H1 (cell line): Measurements from ENCODE around the gene RRAS. TPM values are rescaled to one million over a fixed set of nuclear protein-coding genes. Genes with fewer than 3 reads are reported as not detected.

Experiments used
- CTCF ChIA-PET: fragments of 300-600 bp; sonication (Branson Sonifier 250); formaldehyde crosslinking; loops from one replicate; lab custom pipeline; 2021; ENCODE audit not compliant: partially characterized antibody; lab: Charles Lee
- POLR2A ChIA-PET: fragments of 300-600 bp; sonication (Branson Sonifier 250); formaldehyde crosslinking; loops from one replicate; lab custom pipeline; 2021; ENCODE audit warnings: inconsistent platforms; ENCODE audit not compliant: partially characterized antibody; lab: Charles Lee
- DNase-seq, 2 experiments: peaks; one replicate each; pipeline versions ENCODE4 v3.0.0 to v3.0.0-alpha.2; 2010 to 2022; ENCODE audit warnings: low spot score in 2 of 2, low read depth in 1 of 2, mixed read lengths in 1 of 2
- FAIRE-seq: peaks from 2 replicates; lab custom pipeline; 2011; peaks lifted over from hg19 to GRCh38; lab: Jason Lieb, UNC
- H2AFZ ChIP-seq: 2 replicates; pipeline ENCODE4 v1.8.1; 2012; ENCODE audit warnings: low read length, inconsistent platforms
- H2AK5ac ChIP-seq: 2 replicates; pipeline ENCODE4 v1.6.1; 2013; ENCODE audit warnings: low read depth, low read length
- H2BK120ac ChIP-seq: replicated peaks from 2 replicates; pipeline ENCODE3; 2013; ENCODE audit warnings: low read depth, low read length, inconsistent platforms
- H2BK12ac ChIP-seq: 2 replicates; pipeline ENCODE4 v1.6.1; 2013; ENCODE audit warnings: low read depth, low read length
- H2BK15ac ChIP-seq: 2 replicates; pipeline ENCODE4 v1.6.1; 2013; ENCODE audit warnings: low read length
- H2BK20ac ChIP-seq: 2 replicates; pipeline ENCODE4 v1.6.1; 2013; ENCODE audit warnings: low read length
- H2BK5ac ChIP-seq: 2 replicates; pipeline ENCODE4 v1.6.1; 2013; ENCODE audit warnings: low read depth, low read length
- H3K14ac ChIP-seq: 2 replicates; pipeline ENCODE4 v1.6.1; 2013; ENCODE audit warnings: inconsistent platforms; ENCODE audit not compliant: insufficient read length
- H3K18ac ChIP-seq: 2 replicates; pipeline ENCODE4 v1.6.1; 2013; ENCODE audit warnings: low read length; ENCODE audit errors: extremely low read depth
- H3K23ac ChIP-seq: 2 replicates; pipeline ENCODE4 v1.6.1; 2013; ENCODE audit warnings: inconsistent platforms; ENCODE audit not compliant: insufficient read length
- H3K23me2 ChIP-seq: 2 replicates; pipeline ENCODE4 v1.6.1; 2013; ENCODE audit warnings: low read depth, low read length
- H3K27ac ChIP-seq: 2 replicates; pipeline ENCODE4 v1.6.1; 2011; ENCODE audit warnings: low read depth, low read length, inconsistent platforms
- H3K27me3 ChIP-seq, 4 experiments: replicated peaks in 1 of 4; 1 replicate in 1 of 4; 2 replicates in 3 of 4; pipeline versions ENCODE4 v1.6.1 to v1.8.1; 2011 to 2013; ENCODE audit warnings: low read length in 3 of 4, mild to moderate bottlenecking in 3 of 4, inconsistent platforms in 2 of 4, mixed read lengths in 2 of 4, moderate library complexity in 1 of 4; ENCODE audit not compliant: control insufficient read depth in 3 of 4, insufficient read depth in 3 of 4; ENCODE audit errors: extremely low read depth in 1 of 4
- H3K36me3 ChIP-seq, 4 experiments: 2 replicates each; pipeline versions ENCODE4 v1.6.1 to v1.8.1; 2011 to 2013; ENCODE audit warnings: mild to moderate bottlenecking in 4 of 4, low read length in 3 of 4, moderate library complexity in 2 of 4, control low read depth in 1 of 4, inconsistent platforms in 1 of 4; ENCODE audit not compliant: insufficient read depth in 4 of 4, control insufficient read depth in 2 of 4
- H3K4ac ChIP-seq: replicated peaks from 2 replicates; pipeline ENCODE3; 2013; ENCODE audit warnings: low read length, low read depth, mixed read lengths, inconsistent platforms; ENCODE audit not compliant: insufficient read length
- H3K4me1 ChIP-seq, 4 experiments: replicated peaks in 1 of 4; 1 replicate in 1 of 4; 2 replicates in 3 of 4; pipeline versions ENCODE4 v1.6.1 to v1.8.1; 2011 to 2013; ENCODE audit warnings: low read length in 3 of 4, inconsistent platforms in 2 of 4, mixed read lengths in 1 of 4; ENCODE audit not compliant: insufficient read depth in 4 of 4, control insufficient read depth in 3 of 4
- H3K4me2 ChIP-seq, 2 experiments: 2 replicates each; pipeline versions ENCODE4 v1.6.1 to v1.8.1; 2011 to 2013; ENCODE audit warnings: low read depth in 2 of 2, low read length in 2 of 2, control low read depth in 1 of 2, inconsistent platforms in 1 of 2, mild to moderate bottlenecking in 1 of 2; ENCODE audit not compliant: insufficient read depth in 1 of 2
- H3K4me3 ChIP-seq, 4 experiments: fragments of 200-600, 300-600 bp in 1 of 4; sonication (generic), shearing (Covaris generic), sonication (Bioruptor Twin) in 1 of 4; 2 replicates each; pipeline versions ENCODE4 v1.5.1 to v1.8.1; 2011 to 2016; ENCODE audit warnings: low read length in 4 of 4, low read depth in 3 of 4, control low read depth in 2 of 4, inconsistent platforms in 2 of 4, mild to moderate bottlenecking in 2 of 4, mixed read lengths in 1 of 4, moderate library complexity in 1 of 4; ENCODE audit not compliant: insufficient read depth in 2 of 4; ENCODE audit errors: extremely low read depth in 1 of 4
- H3K56ac ChIP-seq: replicated peaks from 2 replicates; pipeline ENCODE3; 2013; ENCODE audit warnings: low read depth, mild to moderate bottlenecking, mixed read lengths, low read length, inconsistent platforms; ENCODE audit not compliant: insufficient read length
- H3K79me1 ChIP-seq: 2 replicates; pipeline ENCODE4 v1.6.1; 2013; ENCODE audit warnings: low read depth, low read length, control low read depth
- H3K79me2 ChIP-seq, 2 experiments: 2 replicates each; pipeline versions ENCODE4 v1.6.1 to v1.8.1; 2012 to 2013; ENCODE audit warnings: low read length in 2 of 2, mild to moderate bottlenecking in 2 of 2, inconsistent platforms in 1 of 2; ENCODE audit not compliant: insufficient read depth in 2 of 2, control insufficient read depth in 1 of 2
- H3K9ac ChIP-seq, 4 experiments: replicated peaks in 1 of 4; 1 replicate in 1 of 4; 2 replicates in 3 of 4; pipeline versions ENCODE4 v1.6.1 to v1.8.1; 2011 to 2013; ENCODE audit warnings: low read depth in 3 of 4, low read length in 3 of 4, control low read depth in 2 of 4, mild to moderate bottlenecking in 2 of 4, moderate library complexity in 2 of 4, inconsistent platforms in 1 of 4; ENCODE audit errors: extremely low read depth in 1 of 4
- H3K9me3 ChIP-seq, 2 experiments: 2 replicates each; pipeline versions ENCODE4 v1.6.1 to v1.8.1; 2012 to 2013; ENCODE audit warnings: mild to moderate bottlenecking in 2 of 2, moderate library complexity in 2 of 2, control low read depth in 1 of 2, inconsistent platforms in 1 of 2, low read depth in 1 of 2, low read length in 1 of 2, mixed read lengths in 1 of 2; ENCODE audit not compliant: insufficient read depth in 2 of 2
- H4K20me1 ChIP-seq, 2 experiments: replicated peaks in 1 of 2; 2 replicates each; pipeline versions ENCODE3 to v1.8.1; 2011 to 2013; ENCODE audit warnings: inconsistent platforms in 2 of 2, low read length in 2 of 2, mild to moderate bottlenecking in 1 of 2; ENCODE audit not compliant: insufficient read depth in 2 of 2, control insufficient read depth in 1 of 2
- H4K5ac ChIP-seq: 2 replicates; pipeline ENCODE4 v1.6.1; 2013; ENCODE audit warnings: low read length, low read depth, mixed read lengths, inconsistent platforms; ENCODE audit not compliant: insufficient read length
- H4K8ac ChIP-seq: 2 replicates; pipeline ENCODE4 v1.8.0; 2013; ENCODE audit warnings: mild to moderate bottlenecking, moderate library complexity, low read length, inconsistent platforms; ENCODE audit not compliant: insufficient read depth; ENCODE audit errors: extremely low read depth
- H4K91ac ChIP-seq: replicated peaks from 2 replicates; pipeline ENCODE3; 2013; ENCODE audit warnings: low read length, mixed read lengths, inconsistent platforms; ENCODE audit not compliant: insufficient read length
- CTCF ChIP-seq, 3 experiments: IDR thresholded peaks; 1 replicate in 2 of 3; 2 replicates in 1 of 3; pipeline versions ENCODE4 v1.5.1 to v1.6.1; 2011; ENCODE audit warnings: low read length in 3 of 3, mild to moderate bottlenecking in 3 of 3, inconsistent platforms in 2 of 3, low read depth in 1 of 3, moderate library complexity in 1 of 3; ENCODE audit not compliant: insufficient read depth in 1 of 3; ENCODE audit errors: control extremely low read depth in 1 of 3
- EP300 ChIP-seq, 2 experiments: IDR thresholded peaks; 1 replicate in 1 of 2; 2 replicates in 1 of 2; pipeline ENCODE4 v1.6.1; 2011 to 2012; ENCODE audit warnings: low read depth in 2 of 2, low read length in 2 of 2, mild to moderate bottlenecking in 2 of 2, borderline replicate concordance in 1 of 2, inconsistent platforms in 1 of 2, moderate library complexity in 1 of 2
- SAP30 ChIP-seq: fragments of 300-600 bp; sonication (generic); IDR thresholded peaks from 2 replicates; pipeline ENCODE4 v1.7.1; 2012; ENCODE audit warnings: low read length, moderate library complexity, mild to moderate bottlenecking, inconsistent platforms; ENCODE audit not compliant: insufficient read depth, insufficient replicate concordance
- SIX5 ChIP-seq: IDR thresholded peaks from 2 replicates; pipeline ENCODE4 v1.6.1; 2011; ENCODE audit warnings: mild to moderate bottlenecking, low read depth, low read length
- SP4 ChIP-seq: IDR thresholded peaks from 2 replicates; pipeline ENCODE4 v1.6.1; 2012; ENCODE audit warnings: low read length, inconsistent platforms
- SRF ChIP-seq: IDR thresholded peaks from 2 replicates; pipeline ENCODE4 v1.6.1; 2011; ENCODE audit warnings: mild to moderate bottlenecking, low read depth, low read length, moderate library complexity
- TAF1 ChIP-seq: IDR thresholded peaks from 2 replicates; pipeline ENCODE4 v1.6.1; 2011; ENCODE audit warnings: mild to moderate bottlenecking, low read depth, low read length
- TBP ChIP-seq: IDR thresholded peaks from 2 replicates; pipeline ENCODE4 v1.6.1; 2011; ENCODE audit warnings: low read depth, low read length, improper control_type of control experiment
- WGBS, 2 experiments: shearing (Covaris generic) in 1 of 2; methylation state at CpG; one replicate each; pipeline versions ENCODE4 v1.1.6 to v1.1.7; 2013 to 2015; ENCODE audit warnings: low lambda C conversion rate in 2 of 2, mixed read lengths in 2 of 2, inconsistent platforms in 1 of 2, low coverage in 1 of 2, missing lambda C conversion rate in 1 of 2; ENCODE audit not compliant: insufficient replicate concordance in 2 of 2, insufficient coverage in 1 of 2, insufficient read length in 1 of 2; ENCODE audit errors: extremely low coverage in 1 of 2, missing lambda C conversion rate in 1 of 2; 5-methylcytosine and 5-hydroxymethylcytosine counted together
- polyA plus RNA-seq, 7 experiments: library from polyadenylated mRNA; depleted of rRNA in 3 of 7; stranded (reverse) in 5 of 7; unstranded in 2 of 7; fragments of >200 nt in 5 of 7; fragments of 200-250 nt in 2 of 7; gene quantifications; 1 replicate in 5 of 7; 2 replicates in 1 of 7; 4 replicates in 1 of 7; pipeline versions ENCODE4 v1.2.1 to v1.2.3, GENCODE V29; 2011 to 2013; ENCODE audit warnings: missing spikeins in 2 of 7, mixed read lengths in 2 of 7
- total RNA-seq: library from RNA; stranded (reverse); fragmentation: NEBNext Ultra II Directional; extraction: Animal tissue kit (Norgen Biotek cat#: 25700); gene quantifications from 2 replicates; pipeline ENCODE4 v1.2.1, GENCODE V29; 2021

Gene RRAS
- total and polyA plus RNA-seq, 2 of the 8 experiments (the other 6 are each of a cell fraction or from before 2014, with no cell fraction given), result 17.7 to 49.1 TPM

DNA sequence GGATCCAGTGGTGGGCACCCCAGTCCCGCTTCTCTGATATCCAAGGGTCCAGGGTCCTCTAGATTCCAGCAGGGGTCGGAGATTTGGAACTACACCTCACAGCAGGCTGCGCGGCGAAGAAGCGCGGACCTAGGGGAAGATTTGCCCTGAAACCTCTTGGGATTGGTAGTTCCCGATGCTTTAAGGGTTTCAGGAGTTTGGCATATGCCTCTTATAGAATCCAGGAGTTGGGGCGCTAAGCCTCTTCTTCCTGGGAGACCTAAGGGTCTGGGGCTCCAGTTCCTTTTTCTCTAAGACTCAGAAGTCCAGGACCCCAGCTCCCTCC is 26.1 kb upstream of the RRAS start:
- DNase-seq, result no peak
- H3K4me1 ChIP-seq, result peaks cover 0 to 7% (median 2%) of the 10 kb centered on the region in 4 experiments; a peak in 4 of 7 replicates
- 5% methylated on average over 5 of the region's 9 CpGs; no CpG with 5 or more reads in 1 of the 2 experiments for WGBS, 2 experiments
- H2BK5ac ChIP-seq, result no peak overlapping the region; the same call in 1 of the 2 replicates
- no peak overlapping the region for H3K23ac ChIP-seq
- CTCF ChIA-PET, result interaction anchor here (0.7 to 2.3 kb wide), 5 partner anchors 11 to 23 kb away, joined by 3 to 8 read pairs (median 5); no protein-coding TSS in a partner anchor
- peak overlapping the region; percentile 85 to 89 for H3K4me2 ChIP-seq
- H3K9ac ChIP-seq, result peak overlapping the region; percentile 53 to 65 (median 60)
- H2AFZ ChIP-seq, result no peak overlapping the region
- H3K36me3 ChIP-seq, result peaks cover 11 to 36% (median 21%) of the 10 kb centered on the region in 4 experiments; a peak in 7 of 8 replicates
- no peak overlapping the region for H4K91ac ChIP-seq
- peaks cover 3% of the 10 kb centered on the region for H3K79me1 ChIP-seq
- H3K23me2 ChIP-seq, result peaks cover 15% of the 10 kb centered on the region
- peak overlapping the region; percentile 89 to 98 (median 96) for H3K4me3 ChIP-seq
- H2BK12ac ChIP-seq, result no peak overlapping the region
- H2BK15ac ChIP-seq, result no peak overlapping the region
- peaks cover 6 to 9% of the 10 kb centered on the region in 2 experiments for H4K20me1 ChIP-seq
- H2BK120ac ChIP-seq, result no peak overlapping the region
- H2BK20ac ChIP-seq, result no peak overlapping the region
- no peaks in the 10 kb centered on the region for H3K9me3 ChIP-seq
- H3K18ac ChIP-seq, result no peak overlapping the region
- H3K27ac ChIP-seq, result no peak overlapping the region
- H3K4ac ChIP-seq, result no peak overlapping the region
- H4K5ac ChIP-seq, result no peak overlapping the region
- H4K8ac ChIP-seq, result no peak overlapping the region
- no peak overlapping the region for H2AK5ac ChIP-seq
- POLR2A ChIA-PET, result interaction anchor here (1.4 to 18.0 kb wide), 8 partner anchors 8 to 174 kb away, joined by 4 to 275 read pairs (median 10); partner anchors contain the start of genes ADM5, CPT1C, PRMT1 and PRR12
- no peak for FAIRE-seq
- H3K56ac ChIP-seq, result no peak overlapping the region
- H3K79me2 ChIP-seq, result peaks cover 5 to 32% of the 10 kb centered on the region in 2 experiments; a peak in 2 of 4 replicates
- no peak overlapping the region for H3K14ac ChIP-seq
- no peak for TF ChIP-seq EP300 (IDR thresholded peaks at IDR 0.05; ENCODE audit: borderline replicate concordance in 1 of 2, low read depth in 2 of 2, low read length in 2 of 2)
- TF ChIP-seq TAF1, result no peak
- TF ChIP-seq CTCF (IDR thresholded peaks at IDR 0.05; ENCODE audit: control extremely low read depth in 1 of 3, insufficient read depth in 1 of 3, low read depth in 1 of 3, low read length in 3 of 3), result peak in 1 of 3 experiments; percentile 15; a peak in 1 of 4 replicates
- no peak for TF ChIP-seq SP4
- TF ChIP-seq SRF, result no peak; the same call in 1 of the 2 replicates
- no peak for TF ChIP-seq TBP
- peak; percentile 73 for TF ChIP-seq SIX5
- no peak for TF ChIP-seq SAP30
- no peaks in the 10 kb centered on the region for H3K27me3 ChIP-seq
